ENCODE measurements around the gene PAK6. TPM values are rescaled to one million over a fixed set of nuclear protein-coding genes. Genes with fewer than 3 reads are reported as not detected.

PAK6 gene
- total RNA-seq, 1 donor from 2014 or later, result 5.7 TPM

DNA sequence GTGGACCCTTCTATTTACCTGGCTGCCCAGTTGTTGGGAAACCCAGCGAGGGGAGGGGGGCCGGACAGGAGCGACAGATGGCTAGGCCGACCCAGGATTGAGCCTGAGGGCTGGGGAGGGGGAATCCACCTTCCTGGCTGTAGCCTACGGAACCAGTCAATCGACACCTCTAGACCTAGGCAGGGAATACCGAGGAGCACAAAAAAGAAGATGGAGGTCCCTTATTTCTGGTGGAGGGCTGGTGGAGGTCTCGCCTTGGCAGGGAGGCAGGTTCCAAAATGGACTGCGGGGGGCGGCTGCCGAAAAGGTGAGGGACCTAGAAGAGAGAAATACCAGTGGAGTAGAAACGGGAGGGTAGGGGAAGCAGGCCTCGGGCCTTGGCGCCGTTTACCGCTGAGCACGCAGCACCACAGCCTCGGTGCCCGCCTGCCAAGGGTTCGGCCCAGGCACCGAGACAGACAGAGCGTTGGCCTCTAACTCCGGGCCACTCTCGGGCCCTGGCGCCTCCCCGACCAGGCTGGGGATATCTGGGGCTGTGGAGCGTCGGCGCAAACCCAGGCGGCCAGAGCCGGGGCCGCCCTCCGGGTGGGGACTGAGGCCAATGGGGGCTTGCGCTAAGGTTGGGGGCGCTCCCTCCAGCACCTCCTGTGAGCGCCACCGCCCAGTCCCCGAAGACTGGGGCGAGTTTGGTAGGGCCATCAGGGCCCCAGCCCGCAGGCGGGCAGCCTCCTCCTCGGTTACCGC is 42.4 kb downstream of the PAK6 start:
- Histone ChIP-seq H3K27me3 (peaks cover 53% of the 10 kb centered on the region), H3K36me3 (no peaks in the 10 kb centered on the region), H3K4me3 (no peak overlapping the region), H3K9me3 (no peaks in the 10 kb centered on the region), H3K4me1 (peaks cover 39% of the 10 kb centered on the region), H3K27ac (no peak overlapping the region)
- intact Hi-C loops (cut with DNase I), result no loop called here
- TF ChIP-seq CTCF (IDR thresholded peaks at IDR 0.05), result no peak
- ATAC-seq, result no peak
- no peak for DNase-seq

GRCh38 chr15:40281801-40282146 is 42.9 kb downstream of the PAK6 start:
- intact Hi-C loops (cut with DNase I), result no loop called here
- ATAC-seq, result no peak
- peaks cover 39% of the 10 kb centered on the region for H3K4me1 ChIP-seq

GRCh38 chr15:40282147-40282868 is 43.4 kb downstream of the PAK6 start:
- intact Hi-C loops (cut with DNase I), result no loop called here
- Histone ChIP-seq H3K36me3 (no peaks in the 10 kb centered on the region), H3K9me3 (no peaks in the 10 kb centered on the region), H3K27ac (no peak overlapping the region), H3K27me3 (peaks cover 53% of the 10 kb centered on the region), H3K4me1 (peaks cover 39% of the 10 kb centered on the region), H3K4me3 (peak overlapping the region; percentile 46)
- ATAC-seq (peak; percentile 55), DNase-seq (peak; percentile 77)
- peak; percentile 50 for TF ChIP-seq CTCF (IDR thresholded peaks at IDR 0.05)

More at GRCh38 chr15:40281801-40282146, 42.9 kb downstream of the PAK6 start:
- Histone ChIP-seq H3K27me3 (peaks cover 53% of the 10 kb centered on the region), H3K36me3 (no peaks in the 10 kb centered on the region), H3K9me3 (no peaks in the 10 kb centered on the region), H3K27ac (no peak overlapping the region), H3K4me3 (peak overlapping the region; percentile 46)
- TF ChIP-seq CTCF (IDR thresholded peaks at IDR 0.05), result no peak
- DNase-seq, result no peak

- no peak for DNase-seq
- H3K36me3 ChIP-seq, result no peaks in the 10 kb centered on the region
- ATAC-seq, result peak; percentile 34
- intact Hi-C loops (cut with DNase I), result no loop called here
- H3K27ac ChIP-seq, result no peak within 1 kb of the TSS
- H3K4me3 ChIP-seq, result peak within 1 kb of the TSS; percentile 46
- H3K27me3 ChIP-seq, result peaks cover 53% of the 10 kb centered on the region
- TF ChIP-seq CTCF (IDR thresholded peaks at IDR 0.05), result no peak
- no peaks in the 10 kb centered on the region for H3K9me3 ChIP-seq
- peaks cover 36% of the 10 kb centered on the region for H3K4me1 ChIP-seq
These were observed 44.2 kb downstream of the PAK6 start, which contains the start of gene ANKRD63 for GRCh38 chr15:40282869-40283614. Gene ANKRD63 (minus strand): TSS chr15:40283064. CDS start chr15:40282586, 478 bp downstream.

- H3K27ac ChIP-seq, result no peak overlapping the region
- DNase-seq (no peak), ATAC-seq (no peak)
- peaks cover 39% of the 10 kb centered on the region for H3K4me1 ChIP-seq
- intact Hi-C loops (cut with DNase I), result no loop called here
- no peaks in the 10 kb centered on the region for H3K36me3 ChIP-seq
- no peaks in the 10 kb centered on the region for H3K9me3 ChIP-seq
- peaks cover 53% of the 10 kb centered on the region for H3K27me3 ChIP-seq
- no peak overlapping the region for H3K4me3 ChIP-seq
- no peak for TF ChIP-seq CTCF (IDR thresholded peaks at IDR 0.05)
These were observed 44.9 kb downstream of the PAK6 start for GRCh38 chr15:40283615-40284300.
